ENCODE data around the gene SPPL2B.
"Not testable (repeated sequence)": the region's sequence is repeated elsewhere in the genome, so short reads cannot be mapped to it uniquely, and the experiment has no call there.

The SPPL2B gene

DNA sequence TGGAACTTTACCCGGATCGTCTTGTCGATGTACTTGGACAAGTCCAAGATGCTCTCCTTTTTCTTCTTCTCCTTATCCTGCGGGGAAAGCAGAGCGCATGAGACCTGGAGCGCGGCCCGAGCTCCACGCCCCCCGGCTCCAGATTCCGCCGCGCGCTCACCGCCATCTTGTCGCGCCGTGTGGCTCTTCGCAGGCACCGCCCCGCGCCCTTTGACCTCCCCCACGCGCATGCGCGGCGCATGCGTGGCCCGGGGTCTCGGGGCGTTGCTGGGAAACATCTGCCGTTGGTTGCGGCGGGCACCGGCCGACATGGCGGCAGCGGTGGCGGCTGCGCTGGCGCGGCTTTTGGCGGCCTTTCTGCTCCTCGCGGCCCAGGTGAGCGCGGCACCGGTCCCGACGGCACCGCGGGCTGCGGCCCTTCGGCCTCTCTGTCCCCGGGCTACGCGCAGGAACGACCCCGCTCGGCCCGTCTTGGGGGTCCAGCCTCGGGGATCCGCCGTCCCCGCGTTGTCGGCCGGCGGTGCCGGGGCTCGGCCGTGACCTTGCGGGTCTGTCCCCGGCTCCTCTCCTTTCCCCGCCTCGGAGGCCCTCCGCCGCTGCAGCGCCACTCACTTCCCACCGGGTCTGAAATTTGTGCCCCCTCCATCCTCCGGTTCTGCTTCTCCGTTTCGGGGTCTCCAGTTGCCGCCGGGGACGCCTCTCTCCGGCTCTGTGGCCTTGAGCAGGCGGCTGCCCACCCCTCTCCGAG, at the start of gene SPPL2B, which contains the start of gene LSM7:
Gene SPPL2B, plus strand, starts transcription at position 284 of the 748 bp plus-strand sequence. Its CDS starts 26 bp downstream, at position 310.
Gene LSM7, minus strand, starts transcription at position 186 of the 748 bp plus-strand sequence. Its CDS starts 20 bp downstream, at position 166.
- peak; percentile 98 for DNase-seq (ENCODE audit: low spot score)

DNA sequence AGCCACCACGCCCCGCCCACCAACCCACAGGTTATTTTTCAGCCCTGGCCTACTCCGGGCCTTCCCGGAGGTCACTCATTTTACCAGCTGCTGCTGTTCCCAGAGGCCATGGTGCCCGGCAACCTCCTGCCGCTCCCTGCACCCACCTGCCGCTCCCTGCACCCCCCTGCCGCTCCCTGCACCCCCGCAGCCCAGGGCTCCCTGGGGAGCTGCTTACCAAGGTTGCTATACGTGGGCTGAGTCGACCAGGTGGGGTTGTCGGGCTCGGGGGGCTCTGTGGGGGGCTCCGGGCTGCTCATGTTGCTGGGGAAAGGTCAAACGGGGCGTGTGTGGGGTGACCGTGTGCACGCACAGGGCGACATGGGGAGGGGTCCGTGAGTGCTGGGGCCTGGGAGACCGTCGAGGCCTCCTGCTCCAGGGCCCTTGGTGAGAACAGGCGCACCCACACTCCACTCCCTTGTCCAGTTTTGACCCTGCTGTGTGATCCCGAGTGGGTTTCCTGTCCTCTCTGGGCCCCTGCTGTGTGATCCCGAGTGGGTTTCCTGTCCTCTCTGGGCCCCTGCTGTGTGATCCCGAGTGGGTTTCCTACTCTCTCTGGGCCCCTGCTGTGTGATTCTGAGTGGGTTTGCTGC, 47.7 kb upstream of the SPPL2B start:
- no peak for DNase-seq (ENCODE audit: low spot score)

- not testable (repeated sequence) for DNase-seq (ENCODE audit: low spot score)
Measured at GRCh38 chr19:2281265-2282061, 47.0 kb upstream of the SPPL2B start.

GRCh38 chr19:2282062-2282861, 46.2 kb upstream of the SPPL2B start, which contains the start of gene PEAK3:
TSS of gene PEAK3 (minus strand) at chr19:2282175. CDS start at chr19:2280931, 1,244 bp downstream.
- DNase-seq (ENCODE audit: low spot score), result no peak

- no peak for DNase-seq (ENCODE audit: low spot score)
Measured at GRCh38 chr19:2282862-2283237, 45.6 kb upstream of the SPPL2B start.

- DNase-seq (ENCODE audit: low spot score), result no peak
Measured at GRCh38 chr19:2283835-2284507, 44.5 kb upstream of the SPPL2B start.

DNA sequence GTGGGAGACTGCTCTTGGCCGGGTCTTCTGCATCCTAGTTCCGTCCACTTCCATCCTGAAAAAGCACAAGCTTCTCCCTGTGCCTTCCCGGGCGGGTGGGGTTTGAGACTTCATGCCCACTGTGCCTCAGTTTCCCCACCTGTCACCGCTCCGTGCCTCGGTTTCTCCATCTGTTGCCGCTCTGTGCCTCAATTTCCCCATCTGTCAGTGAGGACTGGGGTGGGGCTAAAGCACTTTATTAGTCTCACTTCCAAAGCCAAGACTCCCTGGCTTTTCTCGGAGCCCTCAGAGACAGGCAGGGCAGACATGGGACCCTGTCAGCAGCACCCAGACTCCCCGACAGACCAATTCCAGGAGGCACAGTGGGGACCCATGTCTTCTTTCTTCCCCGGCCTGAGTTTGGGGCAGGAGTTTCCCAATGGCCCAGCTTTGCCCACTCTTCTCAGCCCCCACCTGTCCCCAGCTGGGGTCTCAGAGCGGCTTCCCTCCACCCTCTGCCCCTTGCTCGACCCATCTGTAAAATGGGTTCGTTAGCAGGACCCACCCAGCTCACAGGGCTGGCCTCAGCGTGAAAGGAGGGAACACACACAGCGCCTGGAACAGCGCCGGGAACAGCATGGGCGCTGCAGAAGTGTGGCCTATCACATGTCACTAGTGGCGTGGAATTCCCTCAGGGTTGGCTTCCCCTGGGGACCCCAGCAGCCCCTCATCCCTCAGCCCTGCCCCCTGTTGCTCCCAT, 41.9 kb upstream of the SPPL2B start:
- DNase-seq (ENCODE audit: low spot score), result no peak

DNA sequence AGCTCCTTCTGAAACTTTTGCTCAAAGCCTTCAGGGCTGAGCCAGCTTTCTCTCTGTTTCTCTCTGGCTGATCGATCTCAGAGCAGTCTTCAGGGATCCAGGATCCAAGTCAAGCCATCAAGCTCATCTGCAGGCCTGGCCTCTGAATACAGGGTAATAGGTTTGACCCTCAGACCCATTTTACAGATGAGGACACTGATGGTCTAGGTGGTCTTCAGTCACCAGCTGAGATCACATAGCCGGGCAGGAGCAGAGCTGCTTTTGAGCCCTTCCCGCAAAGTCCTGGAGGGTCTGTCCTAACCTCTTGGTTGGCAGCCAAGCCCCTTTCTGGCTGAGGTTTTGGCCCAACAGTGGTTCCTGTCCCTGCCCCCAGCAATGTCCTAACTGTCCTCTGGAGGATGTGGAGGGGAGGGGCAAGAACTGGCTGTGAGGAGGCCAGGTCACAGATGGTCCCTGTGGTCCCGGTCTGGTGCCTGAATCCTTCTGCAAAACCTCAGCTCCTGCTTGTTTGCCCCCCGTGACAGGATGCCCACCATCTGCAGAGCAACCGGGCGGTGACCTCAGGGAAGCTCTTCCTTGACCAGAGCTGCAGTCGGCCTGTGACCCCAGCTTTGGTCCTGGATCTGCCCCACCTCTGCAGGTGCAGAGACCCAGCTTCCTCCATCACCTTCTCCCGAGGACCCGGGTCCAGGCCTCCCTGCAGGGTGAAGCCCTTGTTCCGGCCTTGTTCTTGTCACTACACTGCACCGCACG, 40.7 kb upstream of the SPPL2B start:
- DNase-seq (ENCODE audit: low spot score), result no peak

GRCh38 chr19:2288338-2288817, 40.1 kb upstream of the SPPL2B start:
- no peak for DNase-seq (ENCODE audit: low spot score)

DNA sequence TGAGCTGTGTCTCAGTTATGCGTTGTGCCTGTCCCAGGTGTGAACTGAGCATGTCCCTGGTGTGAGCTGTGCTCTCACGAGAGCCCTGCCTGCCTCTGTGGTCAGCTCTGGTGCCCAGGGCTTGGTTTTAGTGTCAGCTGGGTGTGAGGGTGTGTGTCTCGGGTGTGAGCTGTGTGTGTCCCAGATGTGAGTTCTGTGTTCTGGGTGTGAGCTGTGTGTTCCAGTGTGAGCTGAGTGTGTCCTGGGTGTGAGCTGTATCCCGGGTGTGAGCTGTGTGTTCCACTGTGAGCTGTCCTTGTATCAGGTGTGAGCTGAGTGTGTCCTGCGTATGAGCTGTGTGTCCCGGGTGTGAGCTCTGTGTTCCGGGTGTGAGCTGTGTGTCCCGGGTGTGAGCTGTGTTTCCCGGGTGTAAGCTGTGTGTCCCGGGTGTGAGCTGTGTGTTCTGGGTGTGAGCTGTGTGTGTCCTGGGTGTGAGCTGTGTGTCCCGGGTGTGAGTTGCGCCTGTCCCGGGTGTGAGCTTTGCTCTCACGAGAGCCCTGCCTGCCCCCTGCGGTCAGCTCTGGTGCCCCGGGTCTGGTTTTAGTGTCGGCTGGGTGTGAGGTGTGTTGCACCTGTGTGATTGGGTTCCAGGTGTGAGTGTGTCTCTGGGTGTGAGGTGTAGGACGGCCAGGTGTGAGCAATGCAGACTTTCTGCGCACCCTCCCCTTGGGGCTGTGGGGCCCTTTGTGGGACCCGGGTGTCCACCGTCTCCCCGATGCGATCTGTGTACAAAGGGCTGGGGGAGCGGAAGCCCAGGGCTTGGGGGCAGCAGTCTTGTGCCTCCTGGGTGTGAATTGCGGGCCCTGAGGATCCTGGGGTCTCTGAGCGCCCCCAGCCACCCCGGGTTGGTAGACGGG, 39.4 kb upstream of the SPPL2B start:
- no peak for DNase-seq (ENCODE audit: low spot score)

DNA sequence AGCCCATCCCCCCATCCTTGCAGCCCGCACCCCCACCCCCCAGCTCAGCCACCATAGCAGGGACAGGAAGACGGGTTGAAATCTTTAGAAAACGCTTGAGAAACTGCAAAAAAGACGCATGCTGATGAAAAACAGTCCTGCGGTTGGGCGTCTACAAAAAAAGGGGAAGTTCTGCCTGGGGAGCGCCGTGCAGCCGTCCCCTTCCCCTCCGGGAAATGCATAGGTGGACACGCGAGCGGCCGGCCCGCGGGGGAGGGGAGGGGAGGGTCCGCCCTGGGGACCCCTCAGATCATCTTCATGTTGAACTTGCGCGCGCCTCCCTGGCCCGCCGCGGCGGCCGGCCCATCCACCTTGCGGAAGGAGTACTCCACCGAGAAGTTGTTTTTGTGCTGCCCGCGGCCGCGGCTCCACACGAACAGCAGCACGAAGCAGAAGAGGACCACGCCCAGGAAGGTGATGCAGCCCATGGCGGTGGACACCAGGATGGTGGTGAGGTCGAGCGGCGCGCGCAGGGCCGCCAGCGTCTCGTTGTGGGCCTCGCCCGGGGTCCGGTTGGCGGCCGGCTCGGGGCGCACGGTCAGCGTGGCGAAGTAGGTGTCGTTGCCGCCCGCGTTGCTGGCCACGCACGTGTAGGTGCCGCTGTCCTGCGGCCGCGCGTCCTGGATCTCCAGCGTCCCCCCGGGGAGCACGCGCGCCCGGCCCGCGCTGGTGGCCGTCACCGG, 38.6 kb upstream of the SPPL2B start:
- no peak for DNase-seq (ENCODE audit: low spot score)

- no peak for DNase-seq (ENCODE audit: low spot score)
Measured at GRCh38 chr19:2290441-2291184, 37.9 kb upstream of the SPPL2B start.

DNA sequence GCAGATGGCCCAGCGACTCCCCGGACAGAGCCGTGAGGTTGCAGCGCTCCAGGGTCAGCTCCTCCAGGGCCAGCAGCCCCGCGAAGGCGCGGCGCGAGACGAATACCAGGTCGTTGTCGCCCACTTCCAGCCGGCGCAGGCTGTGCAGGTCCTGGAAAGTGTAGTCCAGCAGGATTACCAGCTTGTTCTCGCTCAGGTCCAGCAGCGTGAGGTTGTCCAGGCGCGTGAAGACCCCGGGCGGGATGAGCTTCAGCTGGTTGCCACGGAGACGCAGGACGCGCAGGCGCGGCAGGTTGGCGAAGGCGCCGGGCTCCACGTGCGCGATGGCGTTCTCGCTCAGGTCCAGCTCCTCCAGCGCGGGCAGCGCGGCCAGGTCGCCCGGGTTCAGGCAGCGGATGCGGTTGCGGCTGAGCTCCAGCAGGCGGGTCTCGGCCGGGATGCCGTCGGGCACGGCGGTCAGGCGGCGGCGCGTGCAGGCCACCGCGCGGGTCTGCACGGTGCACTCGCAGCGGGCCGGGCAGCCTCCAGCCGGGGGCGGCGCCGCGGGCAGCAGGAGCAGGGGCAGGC, 37.2 kb upstream of the SPPL2B start:
- no peak for DNase-seq (ENCODE audit: low spot score)

- no peak for DNase-seq (ENCODE audit: low spot score)
Measured at GRCh38 chr19:2294687-2295335, 33.7 kb upstream of the SPPL2B start.

GRCh38 chr19:2296141-2296540, 32.3 kb upstream of the SPPL2B start:
- DNase-seq (ENCODE audit: low spot score), result no peak

GRCh38 chr19:2300533-2300932, 28.0 kb upstream of the SPPL2B start:
- no peak for DNase-seq (ENCODE audit: low spot score)
